Astrocyte (in vitro differentiated cells and primary cell): ENCODE results near the gene FOSL2. TPM values are rescaled to one million over a fixed set of nuclear protein-coding genes. Genes with fewer than 3 reads are reported as not detected.
A peak's percentile ranks its signal among the peaks of the same experiment; 100 is the strongest.

Source experiments
- DNase-seq: peaks from one replicate; pipeline ENCODE4 v3.0.0-alpha.2; 2010; ENCODE audit warnings: low read depth
- FAIRE-seq: peaks from 2 replicates; lab custom pipeline; 2011; peaks lifted over from hg19 to GRCh38; lab: Jason Lieb, UNC
- H2AFZ ChIP-seq: 2 replicates; pipeline ENCODE4 v1.6.0; 2012; ENCODE audit warnings: low read depth, low read length, inconsistent platforms
- H3K27ac ChIP-seq: 2 replicates; pipeline ENCODE4 v1.5.1; 2011; ENCODE audit warnings: low read depth, low read length, inconsistent platforms
- H3K27me3 ChIP-seq: 2 replicates; pipeline ENCODE4 v1.6.0; 2011; ENCODE audit warnings: low read length, inconsistent platforms; ENCODE audit not compliant: insufficient read depth
- H3K36me3 ChIP-seq: 2 replicates; pipeline ENCODE4 v1.5.1; 2011; ENCODE audit warnings: low read length, inconsistent platforms; ENCODE audit not compliant: insufficient read depth
- H3K4me1 ChIP-seq: 2 replicates; pipeline ENCODE4 v1.5.1; 2011; ENCODE audit warnings: low read length, inconsistent platforms; ENCODE audit not compliant: insufficient read depth
- H3K4me2 ChIP-seq: 2 replicates; pipeline ENCODE4 v1.6.0; 2012; ENCODE audit warnings: low read length, inconsistent platforms
- H3K4me3 ChIP-seq: 2 replicates; pipeline ENCODE4 v1.5.1; 2011; ENCODE audit warnings: low read depth, mild to moderate bottlenecking, low read length, inconsistent platforms; ENCODE audit not compliant: insufficient read depth
- H3K79me2 ChIP-seq: 2 replicates; pipeline ENCODE4 v1.6.0; 2012; ENCODE audit warnings: mild to moderate bottlenecking, low read length, inconsistent platforms; ENCODE audit not compliant: insufficient read depth
- H3K9ac ChIP-seq: 2 replicates; pipeline ENCODE4 v1.6.0; 2012; ENCODE audit warnings: mild to moderate bottlenecking, low read length, inconsistent platforms
- H3K9me3 ChIP-seq: 2 replicates; pipeline ENCODE4 v1.5.1; 2012; ENCODE audit warnings: low read depth, mild to moderate bottlenecking, low read length, inconsistent platforms; ENCODE audit not compliant: insufficient read depth
- H4K20me1 ChIP-seq: 2 replicates; pipeline ENCODE4 v1.6.0; 2012; ENCODE audit warnings: low read length, inconsistent platforms; ENCODE audit not compliant: insufficient read depth
- H3K27ac Mint-ChIP-seq: one replicate; pipeline ENCODE4 v1.8.0; 2021; ENCODE audit warnings: mild to moderate bottlenecking, mixed read lengths; ENCODE audit not compliant: unreplicated experiment
- H3K27me3 Mint-ChIP-seq: one replicate; pipeline ENCODE4 v1.8.0; 2021; ENCODE audit warnings: low read depth, mixed read lengths; ENCODE audit not compliant: unreplicated experiment
- H3K36me3 Mint-ChIP-seq: one replicate; pipeline ENCODE4 v1.8.0; 2021; ENCODE audit warnings: low read depth, mixed read lengths; ENCODE audit not compliant: unreplicated experiment
- H3K4me1 Mint-ChIP-seq: one replicate; pipeline ENCODE4 v1.8.0; 2021; ENCODE audit warnings: low read depth, mixed read lengths; ENCODE audit not compliant: unreplicated experiment
- H3K4me3 Mint-ChIP-seq: one replicate; pipeline ENCODE4 v1.8.0; 2021; ENCODE audit warnings: mild to moderate bottlenecking, moderate library complexity, mixed read lengths; ENCODE audit not compliant: unreplicated experiment
- H3K9me3 Mint-ChIP-seq: one replicate; pipeline ENCODE4 v1.8.0; 2021; ENCODE audit warnings: mild to moderate bottlenecking, mixed read lengths; ENCODE audit not compliant: unreplicated experiment
- EZH2 ChIP-seq: IDR thresholded peaks from 2 replicates; pipeline ENCODE4 v1.6.1; 2012; ENCODE audit warnings: mild to moderate bottlenecking, low read length, inconsistent platforms; ENCODE audit not compliant: insufficient read depth
- total RNA-seq: library from RNA; stranded (reverse); gene quantifications from 2 replicates; pipeline ENCODE4 v1.2.1, GENCODE V29; 2021
- TF ChIP-seq, protein P1 (sequence below): IDR thresholded peaks from 2 replicates; pipeline ENCODE4 v1.5.1; 2011; ENCODE audit warnings: low read depth, mild to moderate bottlenecking, inconsistent platforms, low read length, moderate library complexity; ENCODE audit not compliant: insufficient read depth

The FOSL2 gene
- total RNA-seq, 1 donor from 2014 or later, result 158 TPM

DNA sequence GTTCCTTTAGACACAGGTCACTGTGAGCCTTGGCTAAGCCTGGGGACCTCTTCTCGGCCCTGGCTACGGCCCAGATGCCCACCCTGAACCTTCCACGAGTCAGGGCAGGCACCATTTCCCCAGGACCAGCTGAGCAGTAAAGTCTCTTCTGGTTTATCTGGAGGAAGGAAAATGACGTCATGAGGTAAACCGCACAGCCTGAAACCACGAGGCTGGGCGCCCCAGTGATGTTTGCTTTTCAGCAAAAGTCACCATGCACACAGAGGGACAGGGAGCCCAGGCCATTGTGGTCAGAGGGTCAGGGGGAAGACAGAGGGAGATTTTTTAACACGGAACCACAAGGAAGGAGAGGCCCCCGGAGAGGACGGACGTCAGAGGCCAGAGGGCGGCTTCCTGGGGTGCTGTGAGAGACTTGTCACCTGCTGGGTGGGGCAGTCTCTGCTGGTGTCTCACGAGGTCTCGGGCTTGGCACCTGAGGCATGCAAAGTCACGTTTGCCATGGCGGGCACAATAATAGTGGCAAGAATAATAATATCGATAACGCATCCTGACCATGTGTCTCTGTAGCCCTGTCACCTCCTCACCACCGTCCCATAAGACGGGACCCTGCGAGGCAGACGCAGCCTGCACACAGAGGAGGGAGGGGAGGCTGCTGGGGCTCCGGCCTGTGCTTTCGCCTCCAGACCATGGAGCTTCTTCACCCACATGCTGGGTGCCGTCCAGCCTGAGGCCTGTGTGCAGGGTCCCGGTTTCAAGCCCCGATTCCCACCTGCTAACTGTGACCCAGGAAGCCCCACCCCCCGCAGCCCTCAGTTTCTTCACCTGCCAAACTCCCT lies 33.2 kb upstream of the FOSL2 start:
- Histone ChIP-seq H3K4me3 (no peak overlapping the region), H2AFZ (no peak overlapping the region), H3K9ac (no peak overlapping the region), H3K4me1 (peaks cover 23% of the 10 kb centered on the region), H3K9me3 (no peaks in the 10 kb centered on the region), H3K27ac (no peak overlapping the region), H3K79me2 (no peaks in the 10 kb centered on the region), H3K27me3 (no peaks in the 10 kb centered on the region), H3K4me2 (peak overlapping the region; percentile 35), H4K20me1 (no peaks in the 10 kb centered on the region), H3K36me3 (no peaks in the 10 kb centered on the region)
- Mint-ChIP-seq H3K4me1 (peaks cover 25% of the 10 kb centered on the region), H3K4me3 (no peak overlapping the region), H3K27ac (no peak overlapping the region), H3K27me3 (peaks cover 2% of the 10 kb centered on the region), H3K9me3 (no peaks in the 10 kb centered on the region), H3K36me3 (peaks cover 3% of the 10 kb centered on the region)
- TF ChIP-seq, protein P1, sequence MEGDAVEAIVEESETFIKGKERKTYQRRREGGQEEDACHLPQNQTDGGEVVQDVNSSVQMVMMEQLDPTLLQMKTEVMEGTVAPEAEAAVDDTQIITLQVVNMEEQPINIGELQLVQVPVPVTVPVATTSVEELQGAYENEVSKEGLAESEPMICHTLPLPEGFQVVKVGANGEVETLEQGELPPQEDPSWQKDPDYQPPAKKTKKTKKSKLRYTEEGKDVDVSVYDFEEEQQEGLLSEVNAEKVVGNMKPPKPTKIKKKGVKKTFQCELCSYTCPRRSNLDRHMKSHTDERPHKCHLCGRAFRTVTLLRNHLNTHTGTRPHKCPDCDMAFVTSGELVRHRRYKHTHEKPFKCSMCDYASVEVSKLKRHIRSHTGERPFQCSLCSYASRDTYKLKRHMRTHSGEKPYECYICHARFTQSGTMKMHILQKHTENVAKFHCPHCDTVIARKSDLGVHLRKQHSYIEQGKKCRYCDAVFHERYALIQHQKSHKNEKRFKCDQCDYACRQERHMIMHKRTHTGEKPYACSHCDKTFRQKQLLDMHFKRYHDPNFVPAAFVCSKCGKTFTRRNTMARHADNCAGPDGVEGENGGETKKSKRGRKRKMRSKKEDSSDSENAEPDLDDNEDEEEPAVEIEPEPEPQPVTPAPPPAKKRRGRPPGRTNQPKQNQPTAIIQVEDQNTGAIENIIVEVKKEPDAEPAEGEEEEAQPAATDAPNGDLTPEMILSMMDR, result no peak
- TF ChIP-seq EZH2, result no peak
- DNase-seq, result peak; percentile 78
- FAIRE-seq, result no peak

GRCh38 chr2:28360058-28360717 lies 32.5 kb upstream of the FOSL2 start:
- Histone ChIP-seq H3K36me3 (no peaks in the 10 kb centered on the region), H3K9me3 (no peaks in the 10 kb centered on the region), H2AFZ (no peak overlapping the region), H3K4me2 (no peak overlapping the region), H3K9ac (no peak overlapping the region), H4K20me1 (no peaks in the 10 kb centered on the region), H3K79me2 (no peaks in the 10 kb centered on the region), H3K4me1 (peaks cover 23% of the 10 kb centered on the region), H3K27me3 (no peaks in the 10 kb centered on the region), H3K27ac (no peak overlapping the region), H3K4me3 (no peak overlapping the region)
- H3K4me1 Mint-ChIP-seq, result peaks cover 33% of the 10 kb centered on the region
- H3K36me3 Mint-ChIP-seq, result peaks cover 3% of the 10 kb centered on the region
- FAIRE-seq (no peak), DNase-seq (no peak)
- TF ChIP-seq, protein P1, result no peak
- TF ChIP-seq EZH2, result no peak
- H3K9me3 Mint-ChIP-seq, result no peaks in the 10 kb centered on the region
- no peak overlapping the region for H3K4me3 Mint-ChIP-seq
- H3K27me3 Mint-ChIP-seq, result peaks cover 2% of the 10 kb centered on the region
- H3K27ac Mint-ChIP-seq, result no peak overlapping the region
